Lung (tissue), 16 donors: ENCODE data around the gene IL12A. TPM values are rescaled to one million over a fixed set of nuclear protein-coding genes. Genes with fewer than 3 reads are reported as not detected.

Experiments
- ATAC-seq: fragments of 200-7000 bp; cut with Tn5 transposase; one replicate; pipeline ENCODE4 v1.9.1; 2020; ENCODE audit warnings: moderate number of reproducible peaks; ENCODE audit not compliant: insufficient read depth, low FRiP score
- DNase-seq, 3 donors: peaks; one replicate each; pipeline ENCODE4 v3.0.0-alpha.2; 2013 to 2017
- H3K27ac ChIP-seq, 2 donors: one replicate each; pipeline ENCODE4 v1.5.1; 2013; ENCODE audit warnings: mild to moderate bottlenecking in 2 of 2, moderate library complexity in 2 of 2, control low read depth in 1 of 2, inconsistent platforms in 1 of 2, low read depth in 1 of 2, low read length in 1 of 2
- H3K27me3 ChIP-seq, 3 donors: one replicate each; pipeline ENCODE4 v1.5.1; 2013; ENCODE audit warnings: low read length in 2 of 3; ENCODE audit not compliant: control insufficient read depth in 3 of 3, insufficient read depth in 3 of 3
- H3K36me3 ChIP-seq, 4 donors: one replicate each; pipeline ENCODE4 v1.5.1; 2013; ENCODE audit warnings: low read length in 4 of 4, mild to moderate bottlenecking in 1 of 4, moderate library complexity in 1 of 4; ENCODE audit not compliant: control insufficient read depth in 4 of 4, insufficient read depth in 4 of 4
- H3K4me1 ChIP-seq, 5 donors: one replicate each; pipeline ENCODE4 v1.5.1; 2013; ENCODE audit warnings: low read length in 5 of 5, mild to moderate bottlenecking in 2 of 5, moderate library complexity in 1 of 5; ENCODE audit not compliant: control insufficient read depth in 5 of 5, insufficient read depth in 5 of 5
- H3K4me3 ChIP-seq: one replicate; pipeline ENCODE4 v1.5.1; 2013; ENCODE audit warnings: mild to moderate bottlenecking, control low read depth, moderate library complexity
- H3K9ac ChIP-seq, 2 donors: one replicate each; pipeline ENCODE4 v1.5.1; 2013; ENCODE audit warnings: low read length in 2 of 2, control low read depth in 1 of 2; ENCODE audit not compliant: insufficient read depth in 1 of 2
- H3K9me3 ChIP-seq, 4 donors: one replicate each; pipeline ENCODE4 v1.5.1; 2013; ENCODE audit warnings: low read length in 3 of 4, mild to moderate bottlenecking in 1 of 4, moderate library complexity in 1 of 4; ENCODE audit not compliant: control insufficient read depth in 4 of 4, insufficient read depth in 3 of 4
- WGBS, 2 donors: extraction: QIAGEN DNeasy Blood & Tissue Kit; methylation state at CpG; one replicate each; pipeline ENCODE4 v1.1.7; 2013; 5-methylcytosine and 5-hydroxymethylcytosine counted together
- long read RNA-seq, 5 donors: transcript quantifications; one replicate each; lab custom pipeline, GENCODE V29; 2026
- polyA plus RNA-seq, 2 donors: library from polyadenylated mRNA; stranded (reverse); fragments of 200-250 nt; gene quantifications; one replicate each; pipeline ENCODE4 v1.2.1, GENCODE V29; 2013
- total RNA-seq, 2 donors: library from RNA; depleted of rRNA in 1 of 2; stranded (reverse); fragments of >200 nt in 1 of 2; gene quantifications; one replicate each; pipeline ENCODE4 v1.2.1, GENCODE V29; 2014 to 2021
- TF ChIP-seq, protein P1 (sequence below): IDR thresholded peaks from 2 replicates; pipeline ENCODE4 v1.5.1; 2012; ENCODE audit warnings: mild to moderate bottlenecking; ENCODE audit errors: control extremely low read depth, extremely low read depth
- donor health status: control.
- donor health status: control.
- donor health status: Bipolar disorder and iron deficiency.
- donor health status: healthy.
- donor health status: DM: yes; HTN: yes; CAD: no.

IL12A gene
- total RNA-seq, result 1 to 10 TPM in 1 of 2 donors, under 1 TPM in 1; 0.67 to 3.3 TPM
- 1 to 10 TPM in 1 of 2 donors, under 1 TPM in 1; 0.93 to 2.9 TPM for polyA plus RNA-seq
- long read RNA-seq, donor 1, partial matches to known transcripts, result 0 of 1 reads
- long read RNA-seq, donor 1, other reads (novel, unspliced or antisense), result 0 of 1 reads
- long read RNA-seq, donor 2, partial matches to known transcripts, result 0 of 1 reads
- long read RNA-seq, donor 2, other reads (novel, unspliced or antisense), result 0 of 1 reads
- long read RNA-seq, donor 3, result 0 reads
- long read RNA-seq, donor 4, result 0 reads
- long read RNA-seq, donor 5, result 0 reads

DNA sequence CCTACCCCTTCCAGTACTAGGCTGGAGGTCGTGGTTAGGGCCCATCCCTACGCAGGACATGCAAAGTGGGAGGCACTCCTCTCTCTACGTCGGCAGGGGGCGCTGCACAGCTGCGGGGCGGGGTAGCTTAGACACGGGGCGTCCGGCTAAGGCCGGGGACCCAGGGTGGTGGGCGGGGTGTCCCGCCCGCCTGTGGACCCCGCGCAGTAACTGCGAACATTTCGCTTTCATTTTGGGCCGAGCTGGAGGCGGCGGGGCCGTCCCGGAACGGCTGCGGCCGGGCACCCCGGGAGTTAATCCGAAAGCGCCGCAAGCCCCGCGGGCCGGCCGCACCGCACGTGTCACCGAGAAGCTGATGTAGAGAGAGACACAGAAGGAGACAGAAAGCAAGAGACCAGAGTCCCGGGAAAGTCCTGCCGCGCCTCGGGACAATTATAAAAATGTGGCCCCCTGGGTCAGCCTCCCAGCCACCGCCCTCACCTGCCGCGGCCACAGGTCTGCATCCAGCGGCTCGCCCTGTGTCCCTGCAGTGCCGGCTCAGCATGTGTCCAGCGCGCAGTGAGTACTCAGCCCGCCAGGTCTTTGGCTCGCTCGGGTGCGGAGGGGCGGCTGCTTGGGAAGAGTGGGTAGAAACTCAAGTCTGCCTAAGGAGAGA lies at the start of gene IL12A:
TSS of gene IL12A (plus strand) at position 219 of the 655 bp plus-strand sequence.
- WGBS, 2 donors, result 0 to 1% methylated on average over 54 of the region's 54 CpGs
- peaks cover 0 to 14% (median 5%) of the 10 kb centered on the region in 3 donors for H3K27me3 ChIP-seq
- no peaks in the 10 kb centered on the region for H3K9me3 ChIP-seq
- peak within 1 kb of the TSS; percentile 76 to 80 for H3K9ac ChIP-seq
- peak; percentile 72 to 79 (median 76) for DNase-seq
- H3K4me1 ChIP-seq, result peaks cover 0 to 8% (median 0%) of the 10 kb centered on the region in 5 donors
- TF ChIP-seq, protein P1, sequence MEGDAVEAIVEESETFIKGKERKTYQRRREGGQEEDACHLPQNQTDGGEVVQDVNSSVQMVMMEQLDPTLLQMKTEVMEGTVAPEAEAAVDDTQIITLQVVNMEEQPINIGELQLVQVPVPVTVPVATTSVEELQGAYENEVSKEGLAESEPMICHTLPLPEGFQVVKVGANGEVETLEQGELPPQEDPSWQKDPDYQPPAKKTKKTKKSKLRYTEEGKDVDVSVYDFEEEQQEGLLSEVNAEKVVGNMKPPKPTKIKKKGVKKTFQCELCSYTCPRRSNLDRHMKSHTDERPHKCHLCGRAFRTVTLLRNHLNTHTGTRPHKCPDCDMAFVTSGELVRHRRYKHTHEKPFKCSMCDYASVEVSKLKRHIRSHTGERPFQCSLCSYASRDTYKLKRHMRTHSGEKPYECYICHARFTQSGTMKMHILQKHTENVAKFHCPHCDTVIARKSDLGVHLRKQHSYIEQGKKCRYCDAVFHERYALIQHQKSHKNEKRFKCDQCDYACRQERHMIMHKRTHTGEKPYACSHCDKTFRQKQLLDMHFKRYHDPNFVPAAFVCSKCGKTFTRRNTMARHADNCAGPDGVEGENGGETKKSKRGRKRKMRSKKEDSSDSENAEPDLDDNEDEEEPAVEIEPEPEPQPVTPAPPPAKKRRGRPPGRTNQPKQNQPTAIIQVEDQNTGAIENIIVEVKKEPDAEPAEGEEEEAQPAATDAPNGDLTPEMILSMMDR, result peak; percentile 73
- H3K27ac ChIP-seq, result peak within 1 kb of the TSS in 1 of 2 donors; percentile 48
- H3K36me3 ChIP-seq, result no peaks in the 10 kb centered on the region
- peak within 1 kb of the TSS; percentile 61 for H3K4me3 ChIP-seq
- peak; percentile 92 for ATAC-seq

GRCh38 chr3:159941038-159942000 lies 47.3 kb upstream of the IL12A start:
- no peak overlapping the region for H3K4me3 ChIP-seq
- ATAC-seq, result no peak
- WGBS, 2 donors, result 38 to 62% methylated on average over 6 of the region's 6 CpGs
- no peak for DNase-seq
- TF ChIP-seq, protein P1, result no peak
- no peak overlapping the region for H3K9ac ChIP-seq
- H3K27me3 ChIP-seq, result no peaks in the 10 kb centered on the region
- no peaks in the 10 kb centered on the region for H3K9me3 ChIP-seq
- no peaks in the 10 kb centered on the region for H3K36me3 ChIP-seq
- H3K4me1 ChIP-seq, result no peaks in the 10 kb centered on the region
- H3K27ac ChIP-seq, result no peak overlapping the region

DNA sequence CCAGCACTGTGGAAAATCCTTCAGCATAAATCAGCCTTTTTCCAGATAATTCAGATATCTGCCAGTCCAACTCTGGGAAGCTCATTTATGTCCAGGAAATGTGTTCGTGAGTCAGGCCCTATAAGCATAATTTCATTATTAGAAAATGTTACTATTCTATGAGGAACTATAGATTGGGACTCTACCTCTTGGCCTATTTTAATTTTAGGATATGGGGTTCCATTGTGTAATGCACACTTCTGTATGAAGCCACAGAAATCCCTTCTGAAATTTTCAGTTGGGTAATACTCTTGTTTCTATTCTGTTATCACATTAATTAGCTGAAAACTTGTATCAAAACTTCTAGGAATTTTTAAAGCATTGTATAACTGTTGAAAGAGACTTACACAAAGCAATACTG lies 43.9 kb upstream of the IL12A start:
- Histone ChIP-seq H3K9ac (no peak overlapping the region), H3K9me3 (no peaks in the 10 kb centered on the region), H3K27me3 (no peaks in the 10 kb centered on the region), H3K36me3 (no peaks in the 10 kb centered on the region), H3K27ac (no peak overlapping the region), H3K4me1 (no peaks in the 10 kb centered on the region), H3K4me3 (no peak overlapping the region)
- ATAC-seq (no peak), DNase-seq (no peak)
- WGBS, 2 donors, result 40 to 65% methylated on average over 1 of the region's 1 CpG
- TF ChIP-seq, protein P1, result no peak
